ENCODE results near the gene RNF168. TPM values are rescaled to one million over a fixed set of nuclear protein-coding genes. Genes with fewer than 3 reads are reported as not detected.
A peak's percentile ranks its signal among the peaks of the same experiment; 100 is the strongest.
"Not testable (repeated sequence)": the region's sequence is repeated elsewhere in the genome, so short reads cannot be mapped to it uniquely, and the experiment has no call there.

Gene RNF168
- total RNA-seq, 1 donor from 2014 or later: 19.8 TPM

DNA sequence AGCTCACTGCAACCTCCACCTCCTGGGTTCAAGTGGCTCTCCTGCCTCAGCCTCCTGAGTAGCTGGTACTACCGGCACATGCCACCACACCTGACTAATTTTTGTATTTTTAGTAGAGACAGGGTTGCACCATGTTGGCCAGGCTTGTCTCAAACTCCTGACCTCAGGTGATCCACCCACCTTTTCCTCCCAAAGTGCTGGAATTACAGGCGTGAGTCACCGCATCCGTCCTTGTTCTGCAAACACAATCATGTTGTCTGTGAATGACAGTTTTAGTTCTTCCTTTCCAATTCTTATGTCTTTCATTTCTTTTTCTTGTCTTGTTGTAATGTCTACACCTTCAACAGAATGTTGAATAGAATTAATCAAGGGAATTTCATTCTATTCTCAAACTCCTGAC is 27.9 kb upstream of the RNF168 start:
- no peaks in the 10 kb centered on the region for H3K36me3 Mint-ChIP-seq (ENCODE audit: unreplicated experiment)
- H3K4me3 Mint-ChIP-seq (ENCODE audit: unreplicated experiment): no peak overlapping the region
- H3K27ac Mint-ChIP-seq (ENCODE audit: unreplicated experiment): no peak overlapping the region
- no peaks in the 10 kb centered on the region for H3K9me3 Mint-ChIP-seq (ENCODE audit: unreplicated experiment)
- TF ChIP-seq, protein P1, sequence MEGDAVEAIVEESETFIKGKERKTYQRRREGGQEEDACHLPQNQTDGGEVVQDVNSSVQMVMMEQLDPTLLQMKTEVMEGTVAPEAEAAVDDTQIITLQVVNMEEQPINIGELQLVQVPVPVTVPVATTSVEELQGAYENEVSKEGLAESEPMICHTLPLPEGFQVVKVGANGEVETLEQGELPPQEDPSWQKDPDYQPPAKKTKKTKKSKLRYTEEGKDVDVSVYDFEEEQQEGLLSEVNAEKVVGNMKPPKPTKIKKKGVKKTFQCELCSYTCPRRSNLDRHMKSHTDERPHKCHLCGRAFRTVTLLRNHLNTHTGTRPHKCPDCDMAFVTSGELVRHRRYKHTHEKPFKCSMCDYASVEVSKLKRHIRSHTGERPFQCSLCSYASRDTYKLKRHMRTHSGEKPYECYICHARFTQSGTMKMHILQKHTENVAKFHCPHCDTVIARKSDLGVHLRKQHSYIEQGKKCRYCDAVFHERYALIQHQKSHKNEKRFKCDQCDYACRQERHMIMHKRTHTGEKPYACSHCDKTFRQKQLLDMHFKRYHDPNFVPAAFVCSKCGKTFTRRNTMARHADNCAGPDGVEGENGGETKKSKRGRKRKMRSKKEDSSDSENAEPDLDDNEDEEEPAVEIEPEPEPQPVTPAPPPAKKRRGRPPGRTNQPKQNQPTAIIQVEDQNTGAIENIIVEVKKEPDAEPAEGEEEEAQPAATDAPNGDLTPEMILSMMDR (IDR thresholded peaks at IDR 0.05): no peak
- peaks cover 8% of the 10 kb centered on the region for H3K27me3 Mint-ChIP-seq (ENCODE audit: unreplicated experiment)
- peaks cover 11% of the 10 kb centered on the region for H3K4me1 Mint-ChIP-seq (ENCODE audit: unreplicated experiment)
- DNase-seq (ENCODE audit: extremely low spot score, unreplicated experiment): no peak

DNA sequence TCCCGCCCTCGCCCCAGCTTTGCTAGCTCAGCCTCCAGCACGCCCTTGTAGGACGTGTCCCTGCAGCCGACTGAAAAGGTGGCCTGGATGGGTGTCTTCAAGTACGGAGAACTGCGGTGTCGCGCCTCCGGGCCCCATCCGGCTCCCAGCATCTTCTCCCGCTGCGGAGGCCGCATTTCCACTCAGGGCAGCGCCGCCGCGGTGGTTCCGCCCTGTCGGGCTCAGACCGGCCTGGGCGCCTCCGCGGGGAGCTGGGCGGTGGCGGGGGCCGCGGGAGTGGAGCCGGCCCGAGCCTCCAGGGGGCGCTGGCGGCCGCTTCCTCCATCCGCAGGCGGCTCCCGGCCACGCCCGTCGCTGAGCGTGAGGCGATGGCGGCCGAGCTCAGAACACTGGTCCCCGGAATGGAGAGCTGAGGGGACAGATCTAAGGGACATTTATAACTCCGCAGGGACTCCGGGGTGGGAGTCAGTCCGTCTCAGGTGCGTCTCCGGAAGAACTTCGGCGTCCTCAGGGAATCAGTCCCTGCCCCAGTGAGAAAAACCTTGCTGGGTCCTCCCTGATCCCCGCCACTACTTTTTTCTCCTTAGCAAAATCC is 25.2 kb upstream of the RNF168 start:
- TF ChIP-seq, protein P1 (IDR thresholded peaks at IDR 0.05): peak; percentile 87
- no peaks in the 10 kb centered on the region for H3K9me3 Mint-ChIP-seq (ENCODE audit: unreplicated experiment)
- H3K4me1 Mint-ChIP-seq (ENCODE audit: unreplicated experiment): peaks cover 11% of the 10 kb centered on the region
- H3K4me3 Mint-ChIP-seq (ENCODE audit: unreplicated experiment): peak overlapping the region; percentile 62
- peak; percentile 94 for DNase-seq (ENCODE audit: extremely low spot score, unreplicated experiment)
- H3K36me3 Mint-ChIP-seq (ENCODE audit: unreplicated experiment): no peaks in the 10 kb centered on the region
- peaks cover 7% of the 10 kb centered on the region for H3K27me3 Mint-ChIP-seq (ENCODE audit: unreplicated experiment)
- H3K27ac Mint-ChIP-seq (ENCODE audit: unreplicated experiment): peak overlapping the region; percentile 54

GRCh38 chr3:196525141-196525540 is 21.6 kb upstream of the RNF168 start:
- Mint-ChIP-seq H3K36me3 (ENCODE audit: unreplicated experiment) (no peaks in the 10 kb centered on the region), H3K27ac (ENCODE audit: unreplicated experiment) (no peak overlapping the region), H3K9me3 (ENCODE audit: unreplicated experiment) (no peaks in the 10 kb centered on the region), H3K27me3 (ENCODE audit: unreplicated experiment) (no peaks in the 10 kb centered on the region), H3K4me3 (ENCODE audit: unreplicated experiment) (no peak overlapping the region), H3K4me1 (ENCODE audit: unreplicated experiment) (peaks cover 3% of the 10 kb centered on the region)
- TF ChIP-seq, protein P1 (IDR thresholded peaks at IDR 0.05): no peak
- no peak for DNase-seq (ENCODE audit: extremely low spot score, unreplicated experiment)

- H3K27me3 Mint-ChIP-seq (ENCODE audit: unreplicated experiment): no peaks in the 10 kb centered on the region
- peaks cover 3% of the 10 kb centered on the region for H3K4me1 Mint-ChIP-seq (ENCODE audit: unreplicated experiment)
- TF ChIP-seq, protein P1 (IDR thresholded peaks at IDR 0.05): peak; percentile 35
- no peak for DNase-seq (ENCODE audit: extremely low spot score, unreplicated experiment)
- no peaks in the 10 kb centered on the region for H3K9me3 Mint-ChIP-seq (ENCODE audit: unreplicated experiment)
- no peak overlapping the region for H3K27ac Mint-ChIP-seq (ENCODE audit: unreplicated experiment)
- H3K36me3 Mint-ChIP-seq (ENCODE audit: unreplicated experiment): no peaks in the 10 kb centered on the region
- no peak overlapping the region for H3K4me3 Mint-ChIP-seq (ENCODE audit: unreplicated experiment)
Measured at GRCh38 chr3:196524527-196524926, 21.0 kb upstream of the RNF168 start.

GRCh38 chr3:196523841-196524240 is 20.3 kb upstream of the RNF168 start:
- no peak overlapping the region for H3K27ac Mint-ChIP-seq (ENCODE audit: unreplicated experiment)
- DNase-seq (ENCODE audit: extremely low spot score, unreplicated experiment): no peak
- no peaks in the 10 kb centered on the region for H3K27me3 Mint-ChIP-seq (ENCODE audit: unreplicated experiment)
- H3K9me3 Mint-ChIP-seq (ENCODE audit: unreplicated experiment): no peaks in the 10 kb centered on the region
- no peak overlapping the region for H3K4me3 Mint-ChIP-seq (ENCODE audit: unreplicated experiment)
- peaks cover 3% of the 10 kb centered on the region for H3K4me1 Mint-ChIP-seq (ENCODE audit: unreplicated experiment)
- no peaks in the 10 kb centered on the region for H3K36me3 Mint-ChIP-seq (ENCODE audit: unreplicated experiment)
- TF ChIP-seq, protein P1 (IDR thresholded peaks at IDR 0.05): no peak

- H3K4me3 Mint-ChIP-seq (ENCODE audit: unreplicated experiment); H3K27ac Mint-ChIP-seq (ENCODE audit: unreplicated experiment); H3K9me3 Mint-ChIP-seq (ENCODE audit: unreplicated experiment); H3K36me3 Mint-ChIP-seq (ENCODE audit: unreplicated experiment); DNase-seq (ENCODE audit: extremely low spot score, unreplicated experiment); H3K4me1 Mint-ChIP-seq (ENCODE audit: unreplicated experiment); H3K27me3 Mint-ChIP-seq (ENCODE audit: unreplicated experiment): not testable (repeated sequence)
Measured at GRCh38 chr3:196521291-196521690, 17.7 kb upstream of the RNF168 start.
